GM12873 (cell line): ENCODE results near the gene C9orf152.

Source experiments
- TF ChIP-seq, protein P1 (sequence below): IDR thresholded peaks from 2 replicates; pipeline ENCODE4 v1.5.1; 2012; ENCODE audit warnings: low read depth, mild to moderate bottlenecking, moderate library complexity, low read length, control low read depth; ENCODE audit not compliant: insufficient read depth; ENCODE audit errors: missing control alignments

Gene C9orf152

DNA sequence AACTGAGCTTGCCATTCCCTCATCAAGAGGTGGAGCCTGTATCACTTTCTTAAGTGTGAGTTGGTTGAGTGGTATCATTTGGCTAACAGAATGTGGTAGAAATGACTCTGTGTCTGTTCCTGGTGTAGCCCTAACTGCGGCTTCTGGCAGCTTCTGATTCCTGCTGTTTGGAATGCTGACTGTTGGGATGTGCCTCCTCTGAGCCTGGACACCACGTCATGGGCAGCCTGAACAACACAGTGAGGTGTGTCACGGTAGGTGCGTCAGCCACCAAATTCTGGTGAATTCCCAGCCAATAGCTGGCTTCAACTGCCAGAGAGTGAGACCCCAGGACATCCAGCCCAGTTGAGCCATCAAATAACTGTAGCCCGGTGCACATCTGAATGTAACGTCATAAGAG lies 6.1 kb upstream of the C9orf152 start:
- TF ChIP-seq, protein P1, sequence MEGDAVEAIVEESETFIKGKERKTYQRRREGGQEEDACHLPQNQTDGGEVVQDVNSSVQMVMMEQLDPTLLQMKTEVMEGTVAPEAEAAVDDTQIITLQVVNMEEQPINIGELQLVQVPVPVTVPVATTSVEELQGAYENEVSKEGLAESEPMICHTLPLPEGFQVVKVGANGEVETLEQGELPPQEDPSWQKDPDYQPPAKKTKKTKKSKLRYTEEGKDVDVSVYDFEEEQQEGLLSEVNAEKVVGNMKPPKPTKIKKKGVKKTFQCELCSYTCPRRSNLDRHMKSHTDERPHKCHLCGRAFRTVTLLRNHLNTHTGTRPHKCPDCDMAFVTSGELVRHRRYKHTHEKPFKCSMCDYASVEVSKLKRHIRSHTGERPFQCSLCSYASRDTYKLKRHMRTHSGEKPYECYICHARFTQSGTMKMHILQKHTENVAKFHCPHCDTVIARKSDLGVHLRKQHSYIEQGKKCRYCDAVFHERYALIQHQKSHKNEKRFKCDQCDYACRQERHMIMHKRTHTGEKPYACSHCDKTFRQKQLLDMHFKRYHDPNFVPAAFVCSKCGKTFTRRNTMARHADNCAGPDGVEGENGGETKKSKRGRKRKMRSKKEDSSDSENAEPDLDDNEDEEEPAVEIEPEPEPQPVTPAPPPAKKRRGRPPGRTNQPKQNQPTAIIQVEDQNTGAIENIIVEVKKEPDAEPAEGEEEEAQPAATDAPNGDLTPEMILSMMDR = no peak

DNA sequence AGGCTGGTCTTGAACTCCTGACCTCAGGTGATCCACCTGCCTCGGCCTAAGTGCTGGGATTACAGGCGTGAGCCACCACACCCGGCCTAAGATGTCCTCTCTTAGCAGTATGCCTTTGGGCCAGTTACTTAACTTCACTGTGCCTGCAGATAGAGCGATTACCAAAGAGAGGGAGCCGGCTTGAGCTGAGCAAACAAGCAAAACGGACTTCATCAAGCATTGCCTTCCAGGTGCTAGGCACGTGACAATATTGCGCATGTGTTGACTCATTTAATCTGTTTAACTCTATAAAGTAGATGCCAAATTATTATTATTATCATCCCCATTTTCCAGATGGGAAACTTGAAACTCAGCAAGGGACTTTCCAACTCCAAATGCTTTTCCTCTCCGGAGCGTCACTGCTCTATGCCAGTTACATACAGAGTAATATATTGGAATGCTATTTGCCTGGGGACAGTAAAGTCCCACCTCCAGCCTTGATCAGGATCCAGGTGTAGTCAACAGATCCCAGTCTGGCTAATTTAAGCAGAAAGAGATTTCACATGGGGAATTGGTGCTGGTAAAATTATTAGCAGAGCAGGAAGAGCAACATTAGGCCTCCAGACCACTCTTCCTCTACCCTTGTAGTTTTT lies 5.6 kb upstream of the C9orf152 start:
- TF ChIP-seq, protein P1 = no peak

DNA sequence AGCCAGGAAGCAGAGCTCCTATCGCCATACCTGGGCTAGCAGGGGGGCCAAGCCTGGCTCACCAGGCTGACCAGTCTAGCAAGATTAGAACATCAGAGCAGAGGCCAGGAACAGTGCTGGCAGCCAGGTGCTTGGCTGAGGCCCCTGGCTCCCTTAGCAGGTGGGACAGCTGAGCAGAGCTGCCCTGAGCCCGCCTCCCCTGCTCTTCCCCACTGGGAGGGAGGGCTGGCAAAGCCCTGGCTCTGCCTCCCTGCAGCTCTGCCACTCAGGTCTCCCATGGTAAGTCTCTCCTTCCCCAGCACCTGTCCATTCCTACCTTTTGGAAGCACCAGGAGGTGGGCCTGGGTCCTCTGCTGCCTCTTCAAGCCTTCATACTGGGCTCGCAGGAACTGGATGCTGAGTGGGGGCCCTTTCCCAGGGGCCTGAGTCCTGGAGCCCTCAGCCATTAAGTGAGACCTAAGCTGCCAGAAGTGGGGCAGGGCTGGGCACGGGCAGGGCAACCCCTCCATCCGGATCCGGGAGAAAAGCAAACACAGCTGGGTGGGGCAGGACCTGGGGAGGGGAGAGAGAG lies 803 bp downstream of the C9orf152 start:
- TF ChIP-seq, protein P1 = no peak

DNA sequence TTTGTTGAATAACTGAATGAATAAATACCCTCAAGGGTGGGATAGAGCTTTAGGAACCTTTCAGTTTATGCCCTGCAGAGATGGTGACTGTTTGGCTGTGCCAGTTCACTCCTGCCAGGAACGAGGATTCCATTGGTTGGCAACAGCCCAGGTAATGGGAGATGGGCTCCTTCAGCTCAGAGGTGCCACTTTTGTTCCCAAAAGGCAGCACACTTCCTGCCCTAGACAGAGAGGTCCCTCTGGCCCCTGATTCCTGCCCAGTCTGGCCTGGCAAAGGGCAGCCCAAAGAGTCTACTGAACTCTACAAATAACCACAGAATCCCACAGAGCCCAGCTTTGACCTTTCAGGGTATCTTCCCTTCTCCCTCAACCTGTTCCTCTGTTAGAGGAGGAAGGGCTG lies 1.6 kb downstream of the C9orf152 start:
- TF ChIP-seq, protein P1 = no peak

DNA sequence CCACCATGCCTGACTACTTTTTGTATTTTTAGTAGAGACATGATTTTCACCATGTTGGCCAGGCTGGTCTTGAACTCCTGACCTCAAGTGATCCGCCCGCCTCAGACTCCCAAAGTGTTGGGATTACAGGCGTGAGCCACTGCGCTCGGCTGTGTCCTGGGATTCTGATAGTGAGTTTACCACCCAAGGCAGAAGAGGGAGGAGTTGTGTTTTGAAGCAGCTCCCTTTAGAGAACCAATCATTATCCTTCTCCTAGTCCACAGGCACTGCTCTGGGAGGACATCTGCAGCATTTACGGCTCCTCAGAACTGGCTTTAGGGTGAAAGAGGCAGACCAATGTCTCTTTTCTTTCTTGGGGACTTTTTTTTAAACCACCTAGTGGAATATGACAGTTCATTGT lies 5.7 kb downstream of the C9orf152 start:
- TF ChIP-seq, protein P1 = no peak

DNA sequence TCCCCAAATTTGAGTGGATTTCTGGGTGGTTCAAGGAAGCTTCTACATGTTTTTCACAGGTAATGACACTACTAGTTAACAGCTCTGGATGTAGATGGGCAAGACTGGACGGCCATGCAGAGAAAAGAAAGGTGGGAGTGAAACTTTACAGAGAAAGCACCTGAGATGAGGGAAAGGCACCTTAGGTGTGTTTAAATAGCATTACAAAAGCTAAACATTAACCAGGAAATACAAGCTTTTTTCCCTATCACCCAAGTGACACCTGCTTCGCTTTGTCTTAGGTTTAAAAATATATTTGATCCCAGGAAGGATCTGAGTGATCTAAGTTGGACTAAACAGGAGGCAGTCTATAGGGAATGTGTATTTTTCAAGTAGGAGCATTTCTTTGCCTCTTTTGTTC lies 8.3 kb downstream of the C9orf152 start:
- TF ChIP-seq, protein P1 = no peak

DNA sequence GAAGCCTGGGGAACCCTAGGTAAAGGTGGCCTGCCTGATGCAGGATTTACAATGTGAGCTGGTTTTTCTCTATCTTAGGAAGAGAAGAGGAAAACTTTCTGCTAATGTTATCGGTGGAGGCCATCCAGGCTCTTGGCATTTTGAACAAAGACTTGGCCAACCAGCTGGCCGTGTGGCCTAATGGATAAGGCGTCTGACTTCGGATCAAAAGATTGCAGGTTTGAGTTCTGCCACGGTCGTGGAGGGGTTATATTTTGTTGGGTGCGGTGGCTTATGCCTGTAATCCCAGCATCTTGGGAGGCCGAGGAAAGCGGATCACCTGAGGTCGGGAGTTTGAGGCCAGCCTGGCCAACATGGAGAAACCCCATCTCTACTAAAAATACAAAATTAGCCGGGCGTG lies 9.6 kb downstream of the C9orf152 start:
- TF ChIP-seq, protein P1 = no peak
